A549 (cell line): ENCODE results near the gene SIAH3. TPM values are rescaled to one million over a fixed set of nuclear protein-coding genes. Genes with fewer than 3 reads are reported as not detected.

ENCODE experiments used
- ATAC-seq, 2 experiments: fragments of 200-7000 bp in 1 of 2; fragments of >200 bp in 1 of 2; cut with Nextera tagmentation in 1 of 2; cut with Tn5 transposase in 1 of 2; 3 replicates each; pipeline versions ENCODE4 v1.8.0 to v1.9.1; 2018 to 2020; ENCODE audit warnings: mild to moderate bottlenecking in 1 of 2, moderate library complexity in 1 of 2
- CTCF ChIA-PET: fragments of 300-600 bp; sonication (Branson Sonifier 250); formaldehyde crosslinking; extraction: SDS; loops from one replicate; lab custom pipeline; 2021; ENCODE audit warnings: antibody characterized with exemption, inconsistent platforms; lab: Yijun Ruan, JAX
- POLR2A ChIA-PET: fragments of 350-600 bp; formaldehyde crosslinking; extraction: SDS; loops from one replicate; lab custom pipeline; 2021; ENCODE audit warnings: antibody characterized with exemption, inconsistent platforms; lab: Yijun Ruan, JAX
- DNase-seq, 2 experiments: peaks; one replicate each; pipeline versions ENCODE4 v3.0.0 to v3.0.0-alpha.2; 2011 to 2016; ENCODE audit warnings: low read depth in 1 of 2, low spot score in 1 of 2
- FAIRE-seq: peaks from 2 replicates; lab custom pipeline; 2011; peaks lifted over from hg19 to GRCh38; lab: Jason Lieb, UNC
- H3K27ac ChIP-seq, 2 experiments: fragments of >200 bp; sonication (Bioruptor Twin); formaldehyde crosslinking; 3 replicates each; pipeline ENCODE4 v1.5.1; 2016 to 2017
- H3K4me1 ChIP-seq: fragments of >200 bp; sonication (Bioruptor Twin); formaldehyde crosslinking; 3 replicates; pipeline ENCODE4 v1.6.1; 2016
- H3K4me2 ChIP-seq: fragments of >200 bp; sonication (Bioruptor Twin); formaldehyde crosslinking; 3 replicates; pipeline ENCODE4 v1.6.1; 2016
- H3K4me3 ChIP-seq: fragments of >200 bp; sonication (Bioruptor Twin); formaldehyde crosslinking; 3 replicates; pipeline ENCODE4 v1.5.1; 2016
- H3K9me3 ChIP-seq: fragments of >200 bp; sonication (Bioruptor Twin); formaldehyde crosslinking; 3 replicates; pipeline ENCODE4 v1.6.1; 2016
- CBX2 ChIP-seq: fragments of 200-600 bp; sonication (generic); IDR thresholded peaks from 2 replicates; pipeline ENCODE4 v1.6.1; 2016; ENCODE audit warnings: low read depth, mild to moderate bottlenecking, borderline replicate concordance
- CHD2 ChIP-seq: fragments of 150-350 bp; IDR thresholded peaks from 2 replicates; pipeline ENCODE4 v1.6.1; 2014; ENCODE audit warnings: low read length; ENCODE audit not compliant: partially characterized antibody
- CHD4 ChIP-seq: fragments of 200-600 bp; sonication (generic); IDR thresholded peaks from 2 replicates; pipeline ENCODE4 v1.6.1; 2016; ENCODE audit warnings: antibody characterized with exemption, mild to moderate bottlenecking, borderline replicate concordance
- CTCF ChIP-seq: fragments of >200 bp; sonication (Bioruptor Twin); formaldehyde crosslinking; IDR thresholded peaks from 3 replicates; pipeline ENCODE4 v1.5.1; 2016
- E2F6 ChIP-seq: IDR thresholded peaks from 2 replicates; pipeline ENCODE4 v1.6.1; 2012; ENCODE audit warnings: low read depth, borderline replicate concordance
- EP300 ChIP-seq, 2 experiments: fragments of >200 bp; sonication (Bioruptor Twin); formaldehyde crosslinking; IDR thresholded peaks; 2 replicates in 1 of 2; 3 replicates in 1 of 2; pipeline ENCODE4 v1.6.1; 2016 to 2017
- GATA3 ChIP-seq: IDR thresholded peaks from 2 replicates; pipeline ENCODE4 v1.6.1; 2012; ENCODE audit warnings: borderline replicate concordance
- HDAC2 ChIP-seq: fragments of 200-600 bp; sonication (generic); IDR thresholded peaks from 2 replicates; pipeline ENCODE4 v1.6.1; 2016
- HOXA7 ChIP-seq: fragments of 250-450 bp; sonication (Bioruptor Pico); IDR thresholded peaks from 2 replicates; pipeline ENCODE4 v1.5.0; 2020; ENCODE audit warnings: mild to moderate bottlenecking, moderate library complexity
- HOXB13 ChIP-seq: fragments of 250-450 bp; sonication (Bioruptor Pico); IDR thresholded peaks from 2 replicates; pipeline ENCODE4 v1.5.0; 2020; ENCODE audit warnings: low read depth, mild to moderate bottlenecking, moderate library complexity
- HOXB5 ChIP-seq: fragments of 250-450 bp; sonication (Bioruptor Pico); IDR thresholded peaks from 2 replicates; pipeline ENCODE4 v1.5.0; 2020; ENCODE audit warnings: mild to moderate bottlenecking, moderate library complexity
- JUN ChIP-seq, 2 experiments: fragments of >200 bp; sonication (Bioruptor Twin); formaldehyde crosslinking; IDR thresholded peaks; 2 replicates in 1 of 2; 3 replicates in 1 of 2; pipeline ENCODE4 v1.6.1; 2016 to 2017
- JUNB ChIP-seq: fragments of >200 bp; sonication (Bioruptor Twin); formaldehyde crosslinking; IDR thresholded peaks from 2 replicates; pipeline ENCODE4 v1.6.1; 2016
- PHF8 ChIP-seq: fragments of 200-600 bp; sonication (generic); IDR thresholded peaks from 2 replicates; pipeline ENCODE4 v1.6.1; 2016; ENCODE audit warnings: low read depth, mild to moderate bottlenecking, antibody characterized with exemption, moderate library complexity, borderline replicate concordance
- POLR2AphosphoS2 ChIP-seq: conservative IDR thresholded peaks from 2 replicates; pipeline ENCODE4 v1.6.1; 2012; ENCODE audit warnings: low read length, improper control_type of control experiment, inconsistent platforms
- RARB ChIP-seq: fragments of 250-450 bp; sonication (Bioruptor Pico); IDR thresholded peaks from 2 replicates; pipeline ENCODE4 v1.8.0; 2021; ENCODE audit warnings: mild to moderate bottlenecking, moderate library complexity
- RCOR1 ChIP-seq: fragments of 150-350 bp; IDR thresholded peaks from 2 replicates; pipeline ENCODE4 v1.6.1; 2014; ENCODE audit warnings: antibody characterized with exemption, low read length, low read depth
- RFX5 ChIP-seq: fragments of 450-650 bp; IDR thresholded peaks from 2 replicates; pipeline ENCODE4 v1.7.1; 2014; ENCODE audit warnings: antibody characterized with exemption, mild to moderate bottlenecking, moderate library complexity
- SMC3 ChIP-seq: fragments of >200 bp; sonication (Bioruptor Twin); formaldehyde crosslinking; IDR thresholded peaks from 3 replicates; pipeline ENCODE4 v1.6.1; 2018; ENCODE audit warnings: inconsistent platforms
- TP53 ChIP-seq: fragments of 250-450 bp; sonication (Bioruptor Pico); IDR thresholded peaks from 2 replicates; pipeline ENCODE4 v1.5.0; 2021; ENCODE audit warnings: mild to moderate bottlenecking, moderate library complexity
- WGBS: methylation state at CpG from one replicate; pipeline ENCODE4 v1.1.6; 2017; ENCODE audit errors: missing lambda C conversion rate; 5-methylcytosine and 5-hydroxymethylcytosine counted together
- polyA plus RNA-seq, 4 experiments: library from polyadenylated mRNA; depleted of rRNA in 3 of 4; stranded (reverse); fragments of >200 nt; fragmentation: RNase III in 1 of 4; extraction: RNeasy Plus Mini Kit Qiagen cat#74134 plus additional on column Dnase treatment in 1 of 4; gene quantifications; 2 replicates in 3 of 4; 3 replicates in 1 of 4; pipeline ENCODE4 v1.2.3, GENCODE V29; 2011 to 2017
- TF ChIP-seq, protein P1 (sequence below): fragments of 450-650 bp; IDR thresholded peaks from 2 replicates; pipeline ENCODE4 v1.6.1; 2014; ENCODE audit warnings: antibody characterized with exemption
- TF ChIP-seq, protein P2 (sequence below): fragments of >200 bp; sonication (Bioruptor Twin); formaldehyde crosslinking; IDR thresholded peaks from 2 replicates; pipeline ENCODE4 v1.6.1; 2016

The SIAH3 gene
- polyA plus RNA-seq, 2 of the 4 experiments (the other 2 are of a cell fraction), result not detected

DNA sequence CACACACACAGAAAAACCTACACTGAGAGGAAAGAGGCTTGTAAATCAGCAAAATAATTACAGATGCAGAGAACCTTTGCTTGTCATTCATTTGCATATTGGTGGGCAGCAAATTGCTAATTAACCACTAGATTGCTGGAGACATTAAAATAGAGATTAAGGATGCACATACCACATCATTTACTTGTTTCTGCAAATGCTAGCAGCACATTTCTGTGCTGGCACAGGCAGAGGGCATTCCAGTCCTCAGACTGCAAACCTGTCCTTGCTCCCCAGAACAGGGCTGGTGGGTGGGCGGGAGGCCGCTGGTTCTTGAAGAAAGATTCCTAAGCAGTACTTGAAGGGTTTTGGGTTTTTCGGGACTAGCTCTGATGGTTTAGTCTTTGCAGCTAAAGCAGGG lies 941 bp upstream of the SIAH3 start:
- TF ChIP-seq CBX2 (no peak), SMC3 (no peak), JUNB (no peak), PHF8 (no peak), CTCF (no peak), TP53 (no peak), E2F6 (no peak), CHD2 (no peak), HOXB5 (CRISPR knock-in tag) (no peak)
- TF ChIP-seq, protein P1, sequence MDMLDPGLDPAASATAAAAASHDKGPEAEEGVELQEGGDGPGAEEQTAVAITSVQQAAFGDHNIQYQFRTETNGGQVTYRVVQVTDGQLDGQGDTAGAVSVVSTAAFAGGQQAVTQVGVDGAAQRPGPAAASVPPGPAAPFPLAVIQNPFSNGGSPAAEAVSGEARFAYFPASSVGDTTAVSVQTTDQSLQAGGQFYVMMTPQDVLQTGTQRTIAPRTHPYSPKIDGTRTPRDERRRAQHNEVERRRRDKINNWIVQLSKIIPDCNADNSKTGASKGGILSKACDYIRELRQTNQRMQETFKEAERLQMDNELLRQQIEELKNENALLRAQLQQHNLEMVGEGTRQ, result no peak
- TF ChIP-seq, protein P2, sequence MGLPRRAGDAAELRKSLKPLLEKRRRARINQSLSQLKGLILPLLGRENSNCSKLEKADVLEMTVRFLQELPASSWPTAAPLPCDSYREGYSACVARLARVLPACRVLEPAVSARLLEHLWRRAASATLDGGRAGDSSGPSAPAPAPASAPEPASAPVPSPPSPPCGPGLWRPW, result no peak
- no peak overlapping the region for H3K4me2 ChIP-seq
- FAIRE-seq (no peak), ATAC-seq (no peak), DNase-seq (no peak)
- CTCF ChIA-PET, result no interaction called here
- H3K4me1 ChIP-seq, result peaks cover 4% of the 10 kb centered on the region; the same call in 1 of the 3 replicates
- H3K27ac ChIP-seq, result no peak overlapping the region
- H3K4me3 ChIP-seq, result no peak overlapping the region
- POLR2A ChIA-PET, result no interaction called here
- H3K9me3 ChIP-seq, result peaks cover 11% of the 10 kb centered on the region; the same call in 1 of the 3 replicates
- 8% methylated on average over 2 of the region's 3 CpGs for WGBS

GRCh38 chr13:45851956-45852355 lies 403 bp upstream of the SIAH3 start:
- no peak for ATAC-seq
- H3K4me2 ChIP-seq, result no peak overlapping the region

DNA sequence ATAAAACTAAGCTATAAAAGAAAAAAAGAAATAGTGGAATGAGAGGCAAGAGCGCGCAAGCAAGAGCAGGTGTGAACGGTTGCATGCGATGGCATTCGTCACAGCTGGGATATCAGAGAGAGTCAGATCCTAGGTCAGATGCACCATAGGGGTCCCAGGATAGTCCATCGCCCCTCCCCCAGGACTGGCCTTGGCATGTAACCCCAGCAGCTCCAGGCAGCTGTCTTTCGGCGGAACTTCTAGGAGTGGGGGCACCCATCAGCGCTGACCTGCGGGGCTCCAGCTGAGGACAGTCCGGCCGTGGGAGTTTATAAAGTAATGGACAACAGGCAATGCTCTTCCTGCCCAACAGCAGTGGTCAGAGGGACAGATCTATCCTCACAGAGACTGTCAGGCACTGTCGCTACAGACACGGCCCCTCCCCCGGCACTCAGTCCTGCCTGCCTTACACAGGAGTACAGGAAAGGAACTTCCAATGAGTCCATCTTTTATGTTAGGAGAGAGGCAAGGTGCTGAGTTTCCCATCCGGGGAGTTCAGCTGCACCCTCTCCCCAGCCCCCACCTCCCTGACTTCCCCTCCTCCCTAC lies 1.4 kb downstream of the SIAH3 start:
- Histone ChIP-seq H3K4me3 (no peak overlapping the region; the same call in 2 of the 3 replicates), H3K9me3 (peaks cover 11% of the 10 kb centered on the region; the same call in 1 of the 3 replicates), H3K4me1 (peaks cover 4% of the 10 kb centered on the region; the same call in 1 of the 3 replicates), H3K27ac (no peak overlapping the region), H3K4me2 (peak overlapping the region; percentile 79)
- ChIA-PET CTCF (interaction anchor here (0.5 to 0.7 kb wide), 3 partner anchors 30 to 472 kb away, joined by 3 read pairs; no protein-coding TSS in a partner anchor), POLR2A (interaction anchor here (1.5 kb wide), 1 partner anchor 202 kb away, joined by 3 read pairs; the partner anchor contains the start of gene ZC3H13)
- DNase-seq (no peak), FAIRE-seq (no peak), ATAC-seq (no peak)
- no peak for TF ChIP-seq RCOR1
- TF ChIP-seq JUN (IDR thresholded peaks at IDR 0.05), result no peak
- TF ChIP-seq RFX5, result no peak
- TF ChIP-seq HOXB13 (CRISPR knock-in tag), result no peak
- no peak for TF ChIP-seq HDAC2
- no peak for TF ChIP-seq HOXA7 (CRISPR knock-in tag)
- no peak for TF ChIP-seq CHD4
- TF ChIP-seq JUNB, result no peak
- no peak for TF ChIP-seq RARB
- WGBS, result 64% methylated on average over 12 of the region's 16 CpGs

More at GRCh38 chr13:45851956-45852355, 403 bp upstream of the SIAH3 start:
- Histone ChIP-seq H3K27ac (no peak overlapping the region), H3K9me3 (peaks cover 11% of the 10 kb centered on the region; the same call in 1 of the 3 replicates), H3K4me1 (peaks cover 4% of the 10 kb centered on the region; the same call in 1 of the 3 replicates), H3K4me3 (no peak overlapping the region)
- POLR2A ChIA-PET, result no interaction called here
- WGBS, result 89% methylated on average over 7 of the region's 7 CpGs
- DNase-seq (no peak), FAIRE-seq (no peak)
- CTCF ChIA-PET, result no interaction called here
- no peak for TF ChIP-seq POLR2AphosphoS2
- TF ChIP-seq GATA3, result no peak
- no peak for TF ChIP-seq EP300 (IDR thresholded peaks at IDR 0.05)
